ENCODE data around the gene ATM.

The ATM gene

GRCh38 chr11:108398439-108398838, 175.6 kb downstream of the ATM start:
- Histone ChIP-seq H2BK120ac (ENCODE audit: low read depth, low read length) (no peak overlapping the region), H4K8ac (ENCODE audit: low read length) (no peak overlapping the region), H3K14ac (ENCODE audit: low read length in 2 of 2) (no peak overlapping the region), H3K4me1 (ENCODE audit: control insufficient read depth, insufficient read depth, low read depth, low read length) (no peaks in the 10 kb centered on the region), H2BK5ac (ENCODE audit: low read depth, low read length, poor library complexity, severe bottlenecking) (no peak overlapping the region), H3K9ac (ENCODE audit: low read length) (no peak overlapping the region), H4K91ac (ENCODE audit: low read length) (no peak overlapping the region), H3K36me3 (ENCODE audit: control insufficient read depth in 1 of 2, insufficient read depth in 2 of 2, low read depth in 1 of 2, low read length in 2 of 2) (no peaks in the 10 kb centered on the region), H2AFZ (ENCODE audit: low read depth, low read length) (no peak overlapping the region), H3K27ac (ENCODE audit: low read length, poor library complexity, severe bottlenecking) (no peak overlapping the region), H3K18ac (ENCODE audit: low read depth in 1 of 2, low read length in 2 of 2) (no peak overlapping the region), H2BK12ac (ENCODE audit: low read length in 2 of 2) (no peak overlapping the region), H3K4ac (ENCODE audit: low read depth in 1 of 2, low read length in 2 of 2) (no peak overlapping the region), H3K27me3 (ENCODE audit: control insufficient read depth in 1 of 2, insufficient read depth in 1 of 2, low read length in 2 of 2) (no peaks in the 10 kb centered on the region), H2BK15ac (ENCODE audit: low read depth, poor library complexity, severe bottlenecking) (no peak overlapping the region), H2AK5ac (ENCODE audit: low read length, severe bottlenecking) (no peak overlapping the region), H3K4me3 (ENCODE audit: insufficient read depth in 1 of 2, low read depth in 1 of 2, low read length in 2 of 2) (no peak overlapping the region), H3K4me2 (ENCODE audit: low read length, poor library complexity, severe bottlenecking) (no peak overlapping the region), H3K79me1 (replicated peaks; ENCODE audit: low read length, poor library complexity, severe bottlenecking) (no peaks in the 10 kb centered on the region), H3K9me3 (ENCODE audit: control insufficient read depth, low read length) (no peaks in the 10 kb centered on the region), H3K23ac (ENCODE audit: low read length in 2 of 2) (no peak overlapping the region)
- 95% methylated on average over 6 of the region's 6 CpGs for WGBS
- DNase-seq: no peak

GRCh38 chr11:108402241-108402640, 179.4 kb downstream of the ATM start:
- H3K4me3 ChIP-seq (ENCODE audit: insufficient read depth in 1 of 2, low read depth in 1 of 2, low read length in 2 of 2): no peak overlapping the region
- no peak overlapping the region for H3K23ac ChIP-seq (ENCODE audit: low read length in 2 of 2)
- H2BK15ac ChIP-seq (ENCODE audit: low read depth, poor library complexity, severe bottlenecking): no peak overlapping the region
- H3K4me2 ChIP-seq (ENCODE audit: low read length, poor library complexity, severe bottlenecking): no peak overlapping the region
- no peaks in the 10 kb centered on the region for H3K27me3 ChIP-seq (ENCODE audit: control insufficient read depth in 1 of 2, insufficient read depth in 1 of 2, low read length in 2 of 2)
- no peak overlapping the region for H2AFZ ChIP-seq (ENCODE audit: low read depth, low read length)
- H4K91ac ChIP-seq (ENCODE audit: low read length): no peak overlapping the region
- H2BK120ac ChIP-seq (ENCODE audit: low read depth, low read length): no peak overlapping the region
- no peak overlapping the region for H3K18ac ChIP-seq (ENCODE audit: low read depth in 1 of 2, low read length in 2 of 2)
- no peak overlapping the region for H3K4ac ChIP-seq (ENCODE audit: low read depth in 1 of 2, low read length in 2 of 2)
- no peaks in the 10 kb centered on the region for H3K79me1 ChIP-seq (replicated peaks; ENCODE audit: low read length, poor library complexity, severe bottlenecking)
- no peaks in the 10 kb centered on the region for H3K4me1 ChIP-seq (ENCODE audit: control insufficient read depth, insufficient read depth, low read depth, low read length)
- H2AK5ac ChIP-seq (ENCODE audit: low read length, severe bottlenecking): peak overlapping the region; percentile 7
- no peak overlapping the region for H3K9ac ChIP-seq (ENCODE audit: low read length)
- H2BK12ac ChIP-seq (ENCODE audit: low read length in 2 of 2): no peak overlapping the region
- H3K14ac ChIP-seq (ENCODE audit: low read length in 2 of 2): no peak overlapping the region
- DNase-seq: no peak
- no peak overlapping the region for H3K27ac ChIP-seq (ENCODE audit: low read length, poor library complexity, severe bottlenecking)
- no peaks in the 10 kb centered on the region for H3K9me3 ChIP-seq (ENCODE audit: control insufficient read depth, low read length)
- no peaks in the 10 kb centered on the region for H3K36me3 ChIP-seq (ENCODE audit: control insufficient read depth in 1 of 2, insufficient read depth in 2 of 2, low read depth in 1 of 2, low read length in 2 of 2)
- H4K8ac ChIP-seq (ENCODE audit: low read length): no peak overlapping the region
- 94% methylated on average over 1 of the region's 1 CpG for WGBS
- H2BK5ac ChIP-seq (ENCODE audit: low read depth, low read length, poor library complexity, severe bottlenecking): no peak overlapping the region

GRCh38 chr11:108403052-108403451, 180.2 kb downstream of the ATM start:
- H3K4me1 ChIP-seq (ENCODE audit: control insufficient read depth, insufficient read depth, low read depth, low read length): no peaks in the 10 kb centered on the region
- H3K4me3 ChIP-seq (ENCODE audit: insufficient read depth in 1 of 2, low read depth in 1 of 2, low read length in 2 of 2): no peak overlapping the region
- H3K27ac ChIP-seq (ENCODE audit: low read length, poor library complexity, severe bottlenecking): no peak overlapping the region
- H3K79me1 ChIP-seq (replicated peaks; ENCODE audit: low read length, poor library complexity, severe bottlenecking): no peaks in the 10 kb centered on the region
- no peak overlapping the region for H3K23ac ChIP-seq (ENCODE audit: low read length in 2 of 2)
- H3K14ac ChIP-seq (ENCODE audit: low read length in 2 of 2): no peak overlapping the region
- H3K9me3 ChIP-seq (ENCODE audit: control insufficient read depth, low read length): no peaks in the 10 kb centered on the region
- no peak overlapping the region for H3K9ac ChIP-seq (ENCODE audit: low read length)
- no peak overlapping the region for H3K18ac ChIP-seq (ENCODE audit: low read depth in 1 of 2, low read length in 2 of 2)
- H2BK120ac ChIP-seq (ENCODE audit: low read depth, low read length): no peak overlapping the region
- no peak overlapping the region for H3K4ac ChIP-seq (ENCODE audit: low read depth in 1 of 2, low read length in 2 of 2)
- no peak overlapping the region for H2BK12ac ChIP-seq (ENCODE audit: low read length in 2 of 2)
- H4K8ac ChIP-seq (ENCODE audit: low read length): no peak overlapping the region
- DNase-seq: no peak
- no peaks in the 10 kb centered on the region for H3K36me3 ChIP-seq (ENCODE audit: control insufficient read depth in 1 of 2, insufficient read depth in 2 of 2, low read depth in 1 of 2, low read length in 2 of 2)
- no CpG with 5 or more reads among the region's 1 CpG for WGBS
- no peak overlapping the region for H2BK5ac ChIP-seq (ENCODE audit: low read depth, low read length, poor library complexity, severe bottlenecking)
- no peak overlapping the region for H2AFZ ChIP-seq (ENCODE audit: low read depth, low read length)
- H4K91ac ChIP-seq (ENCODE audit: low read length): no peak overlapping the region
- H2BK15ac ChIP-seq (ENCODE audit: low read depth, poor library complexity, severe bottlenecking): no peak overlapping the region
- H3K4me2 ChIP-seq (ENCODE audit: low read length, poor library complexity, severe bottlenecking): no peak overlapping the region
- H3K27me3 ChIP-seq (ENCODE audit: control insufficient read depth in 1 of 2, insufficient read depth in 1 of 2, low read length in 2 of 2): no peaks in the 10 kb centered on the region
- H2AK5ac ChIP-seq (ENCODE audit: low read length, severe bottlenecking): no peak overlapping the region

GRCh38 chr11:108405706-108406105, 182.8 kb downstream of the ATM start:
- Histone ChIP-seq H3K23ac (ENCODE audit: low read length in 2 of 2) (no peak overlapping the region), H3K14ac (ENCODE audit: low read length in 2 of 2) (no peak overlapping the region), H3K9me3 (ENCODE audit: control insufficient read depth, low read length) (no peaks in the 10 kb centered on the region), H3K4me3 (ENCODE audit: insufficient read depth in 1 of 2, low read depth in 1 of 2, low read length in 2 of 2) (no peak overlapping the region), H2BK5ac (ENCODE audit: low read depth, low read length, poor library complexity, severe bottlenecking) (no peak overlapping the region), H3K4ac (ENCODE audit: low read depth in 1 of 2, low read length in 2 of 2) (no peak overlapping the region), H3K9ac (ENCODE audit: low read length) (no peak overlapping the region), H4K91ac (ENCODE audit: low read length) (no peak overlapping the region), H2BK15ac (ENCODE audit: low read depth, poor library complexity, severe bottlenecking) (no peak overlapping the region), H4K8ac (ENCODE audit: low read length) (no peak overlapping the region), H3K36me3 (ENCODE audit: control insufficient read depth in 1 of 2, insufficient read depth in 2 of 2, low read depth in 1 of 2, low read length in 2 of 2) (no peaks in the 10 kb centered on the region), H2BK12ac (ENCODE audit: low read length in 2 of 2) (no peak overlapping the region), H3K4me1 (ENCODE audit: control insufficient read depth, insufficient read depth, low read depth, low read length) (no peaks in the 10 kb centered on the region), H2AFZ (ENCODE audit: low read depth, low read length) (no peak overlapping the region), H2BK120ac (ENCODE audit: low read depth, low read length) (no peak overlapping the region), H3K27me3 (ENCODE audit: control insufficient read depth in 1 of 2, insufficient read depth in 1 of 2, low read length in 2 of 2) (no peaks in the 10 kb centered on the region), H3K27ac (ENCODE audit: low read length, poor library complexity, severe bottlenecking) (no peak overlapping the region), H2AK5ac (ENCODE audit: low read length, severe bottlenecking) (no peak overlapping the region), H3K18ac (ENCODE audit: low read depth in 1 of 2, low read length in 2 of 2) (no peak overlapping the region), H3K79me1 (replicated peaks; ENCODE audit: low read length, poor library complexity, severe bottlenecking) (no peaks in the 10 kb centered on the region), H3K4me2 (ENCODE audit: low read length, poor library complexity, severe bottlenecking) (no peak overlapping the region)
- peak; percentile 39 for DNase-seq
- WGBS: 0% methylated on average over 1 of the region's 1 CpG
